K562 (cell line): ENCODE data around the gene CSTF1.

Source experiments
- ATF1 ChIP-seq, 2 experiments: fragments of 450-650 bp in 1 of 2; IDR thresholded peaks; 2 replicates each; pipeline ENCODE4 v1.6.1; 2016; ENCODE audit warnings: missing compliant biosample characterization in 1 of 2, missing genetic modification characterization in 1 of 2
- CBFA2T3 ChIP-seq: fragments of 450-650 bp; IDR thresholded peaks from 2 replicates; pipeline ENCODE4 v1.6.1; 2017
- EP300 ChIP-seq: IDR thresholded peaks from 2 replicates; pipeline ENCODE4 v1.6.1; 2012; ENCODE audit warnings: low read length, improper control_type of control experiment
- HDAC2 ChIP-seq: fragments of 450-650 bp; IDR thresholded peaks from 2 replicates; pipeline ENCODE4 v1.6.1; 2016; ENCODE audit warnings: mild to moderate bottlenecking
- MED1 ChIP-seq: sonication (generic); formaldehyde crosslinking; IDR thresholded peaks from 2 replicates; pipeline ENCODE4 v1.8.1; 2023; ENCODE audit warnings: missing genetic modification reagents, borderline replicate concordance
- POLR2AphosphoS5 ChIP-seq: IDR thresholded peaks from 2 replicates; pipeline ENCODE4 v1.6.1; 2011; ENCODE audit warnings: mild to moderate bottlenecking, low read depth, low read length, moderate library complexity; ENCODE audit not compliant: control insufficient read depth, insufficient read depth
- RBBP5 ChIP-seq: fragments of 200-600 bp; sonication (generic); IDR thresholded peaks from 2 replicates; pipeline ENCODE4 v1.6.1; 2012; ENCODE audit warnings: borderline replicate concordance, mild to moderate bottlenecking, low read length, control low read depth, inconsistent platforms; ENCODE audit not compliant: insufficient read depth, poor library complexity, severe bottlenecking
- SIX5 ChIP-seq, 2 experiments: IDR thresholded peaks; 2 replicates each; pipeline ENCODE4 v1.6.1; 2011; ENCODE audit warnings: low read length in 2 of 2, borderline replicate concordance in 1 of 2, low read depth in 1 of 2, mild to moderate bottlenecking in 1 of 2, moderate library complexity in 1 of 2; ENCODE audit not compliant: insufficient read depth in 1 of 2
- TFE3 ChIP-seq: fragments of 450-650 bp; formaldehyde crosslinking; IDR thresholded peaks from 2 replicates; pipeline ENCODE4 v1.4.0; 2020; ENCODE audit warnings: mild to moderate bottlenecking, mixed read lengths
- YBX1 ChIP-seq: fragments of 450-650 bp; IDR thresholded peaks from 2 replicates; pipeline ENCODE4 v1.7.1; 2016; ENCODE audit warnings: mild to moderate bottlenecking
- ZFP1 ChIP-seq: fragments of 450-650 bp; formaldehyde crosslinking; IDR thresholded peaks from 2 replicates; pipeline ENCODE4 v1.4.0; 2020; ENCODE audit warnings: mild to moderate bottlenecking, mixed read lengths
- ZHX1 ChIP-seq: fragments of 150-350 bp; conservative IDR thresholded peaks from 2 replicates; pipeline ENCODE4 v1.6.1; 2014; ENCODE audit warnings: low read length

- no peak for TF ChIP-seq EP300
- no peak for TF ChIP-seq ZFP1 (CRISPR knock-in tag)
- TF ChIP-seq ZHX1: no peak
- TF ChIP-seq ATF1 (CRISPR knock-in tag; IDR thresholded peaks at IDR 0.05): no peak
- no peak for TF ChIP-seq ATF1 (tag; IDR thresholded peaks at IDR 0.05)
- TF ChIP-seq MED1 (CRISPR knock-in tag): no peak
- no peak for TF ChIP-seq POLR2AphosphoS5
- no peak for TF ChIP-seq TFE3 (CRISPR knock-in tag)
- no peak for TF ChIP-seq RBBP5
- no peak for TF ChIP-seq SIX5 (IDR thresholded peaks at IDR 0.05; ENCODE audit: borderline replicate concordance in 1 of 2, insufficient read depth in 1 of 2, low read depth in 1 of 2, low read length in 2 of 2)
- TF ChIP-seq HDAC2: no peak
- TF ChIP-seq YBX1: no peak
- TF ChIP-seq CBFA2T3: no peak
Observed at GRCh38 chr20:56389807-56390206, 2.6 kb upstream of the CSTF1 start.
